HG02623 (cell line): ENCODE results near the gene KERA.

ENCODE experiments used
- ATAC-seq: cut with Tn5 transposase; IDR thresholded peaks from one replicate; pipeline ENCODE4 v1.9.1; 2021; ENCODE audit warnings: moderate library complexity; ENCODE audit not compliant: unreplicated experiment

KERA gene

DNA sequence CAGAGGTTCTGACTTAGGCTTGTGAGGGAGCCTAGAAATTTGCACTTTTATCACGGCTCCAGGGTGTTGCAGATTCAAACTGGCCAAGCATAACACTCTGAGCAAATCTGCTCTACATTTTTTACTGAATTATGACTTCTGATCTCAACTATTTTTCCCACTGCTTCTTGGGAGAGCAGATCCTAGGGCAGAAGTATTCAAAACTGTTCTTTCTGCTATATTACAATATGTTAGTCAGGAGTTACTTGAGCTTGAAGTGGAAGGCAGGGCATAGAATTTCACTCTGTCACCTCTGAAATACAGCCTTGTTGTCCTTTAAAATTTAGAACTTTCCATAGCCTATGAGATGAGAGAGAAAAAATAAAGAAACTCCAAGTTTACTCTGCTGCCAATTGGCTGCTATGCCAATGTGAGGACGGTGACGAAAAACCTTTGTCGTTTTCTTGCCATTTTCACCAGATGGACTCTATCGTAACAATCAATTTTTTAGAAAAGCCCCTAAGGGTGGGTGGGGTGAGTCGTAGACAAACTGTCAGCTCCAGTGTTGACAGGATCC lies 16.4 kb upstream of the KERA start:
- ATAC-seq = no peak

DNA sequence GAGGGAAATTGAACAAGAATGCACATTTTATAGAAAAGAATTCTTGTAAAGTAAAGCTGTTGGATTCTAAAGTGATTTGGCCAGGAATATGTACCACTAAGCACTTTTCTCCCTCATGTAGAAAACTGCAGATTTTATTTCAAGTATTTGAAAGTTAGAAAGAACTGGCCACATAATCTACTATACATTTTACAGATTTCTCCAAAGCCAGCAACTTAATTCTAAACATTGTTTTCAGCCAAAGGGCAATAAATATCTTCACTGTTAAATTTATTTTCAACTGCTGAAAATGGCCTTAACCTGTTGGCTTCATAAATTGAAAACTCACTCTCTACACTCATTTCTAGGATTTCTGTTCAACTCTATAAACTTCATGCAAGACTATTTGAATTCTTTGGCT lies 15.6 kb upstream of the KERA start:
- ATAC-seq = no peak

DNA sequence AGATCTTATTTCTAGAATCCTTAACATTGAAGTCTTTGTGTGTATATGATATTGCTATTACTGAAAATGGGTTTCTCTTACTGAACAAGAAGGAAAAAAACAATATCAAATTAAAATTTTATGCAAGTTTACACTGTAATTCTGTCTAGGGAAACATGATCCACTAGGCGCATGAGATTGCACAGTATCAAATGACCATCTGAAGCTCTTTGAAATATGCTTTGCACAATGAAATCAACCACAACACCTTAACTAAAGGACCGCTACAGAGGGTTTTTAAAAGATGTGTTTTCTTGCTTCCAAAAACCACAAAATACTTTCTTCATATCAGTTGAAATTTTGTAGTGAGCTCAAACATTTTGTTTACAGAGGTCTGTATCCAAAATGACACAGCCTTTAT lies 15.1 kb upstream of the KERA start:
- ATAC-seq = no peak

DNA sequence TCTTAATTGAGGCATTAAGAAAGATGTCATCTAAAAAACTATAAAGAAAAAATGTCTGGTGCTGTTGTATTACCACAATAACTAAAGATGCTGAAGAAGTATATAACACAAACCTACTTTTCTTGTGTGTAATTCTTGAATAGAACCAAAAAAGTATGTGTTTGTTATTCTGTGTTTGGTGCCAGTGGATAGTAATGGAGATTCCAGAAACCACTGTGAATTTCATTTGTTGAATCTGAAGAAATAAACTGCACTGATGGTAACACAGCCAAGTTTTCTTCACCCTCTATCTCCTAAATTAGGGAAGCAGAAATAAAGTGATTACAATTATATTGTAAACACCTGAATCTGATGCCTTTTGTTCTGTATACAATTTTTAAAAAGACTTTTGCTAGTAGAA lies 13.1 kb upstream of the KERA start:
- ATAC-seq = no peak

DNA sequence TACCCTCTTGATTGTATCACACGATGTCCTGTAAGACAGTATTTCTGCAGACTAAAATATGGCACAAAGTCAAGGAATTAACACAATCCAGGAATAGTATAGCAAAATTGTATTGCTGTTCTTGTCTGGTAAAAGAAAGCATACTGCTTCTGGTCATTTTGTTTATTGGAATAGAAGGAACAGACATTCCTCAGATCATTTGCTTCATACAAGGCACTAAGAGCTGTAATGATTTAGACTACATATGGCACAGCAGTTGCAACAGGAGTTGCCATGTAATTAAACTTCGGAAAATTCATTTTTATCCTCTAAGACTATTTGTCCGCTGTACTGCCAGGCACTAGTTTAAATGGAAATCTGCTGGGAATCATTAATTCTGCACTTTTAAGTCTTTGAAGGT lies 7.6 kb upstream of the KERA start:
- ATAC-seq = no peak

DNA sequence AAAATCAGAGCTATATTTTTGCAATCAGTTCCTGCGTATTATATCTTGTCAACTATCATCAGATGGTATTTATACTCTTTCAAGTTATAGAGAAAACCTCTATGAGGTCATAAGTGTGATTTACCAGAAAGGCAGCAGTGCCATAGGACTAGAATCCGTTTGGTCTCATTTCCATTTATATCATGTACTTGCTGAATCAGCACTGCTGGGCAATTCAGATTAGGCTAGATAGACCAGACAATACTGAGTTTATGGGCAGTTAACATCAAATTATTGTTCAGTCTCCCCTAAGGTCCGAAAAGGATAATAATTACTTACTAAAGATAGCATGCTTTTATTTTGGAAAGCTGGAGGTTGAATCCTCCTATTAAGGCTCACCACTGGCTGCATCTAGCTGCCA lies 6.8 kb upstream of the KERA start:
- ATAC-seq = no peak

DNA sequence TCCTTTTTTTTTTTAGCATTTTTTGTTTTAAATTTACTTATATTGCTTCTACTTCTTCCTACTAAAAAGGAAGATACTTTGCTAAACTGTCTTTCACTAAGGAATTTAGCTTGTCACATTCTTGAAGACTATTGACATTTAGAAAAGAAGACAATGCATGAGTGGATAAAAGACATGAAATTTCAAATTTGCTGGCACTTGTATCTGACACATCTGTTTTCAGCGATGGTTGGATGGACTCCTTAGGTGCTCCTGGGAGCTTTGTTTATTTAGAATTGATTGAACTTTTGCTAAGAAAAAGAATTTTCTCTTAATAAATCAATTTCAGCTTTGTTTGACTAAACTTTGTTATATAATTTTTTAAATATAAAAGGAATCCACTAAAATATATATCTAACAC lies 3.3 kb upstream of the KERA start:
- no peak for ATAC-seq

DNA sequence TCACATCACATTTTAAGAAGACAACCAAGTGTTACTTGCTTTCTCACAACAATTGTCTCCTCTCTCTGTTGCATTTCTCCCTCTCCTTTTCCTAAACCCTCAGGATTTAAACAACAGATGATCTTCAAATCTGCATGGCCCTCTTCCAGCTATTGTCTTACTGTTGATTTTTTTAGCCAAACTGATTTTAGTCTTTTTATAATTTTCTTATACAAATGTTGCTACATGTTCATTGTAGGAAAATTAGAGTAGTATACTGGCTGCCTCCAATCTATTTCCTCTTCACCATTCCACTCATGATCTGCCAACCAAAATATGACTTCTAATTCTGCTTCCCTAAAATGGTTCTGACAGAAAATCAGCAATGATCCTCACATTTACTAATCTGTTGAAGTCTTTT lies 1.4 kb upstream of the KERA start:
- ATAC-seq = no peak

DNA sequence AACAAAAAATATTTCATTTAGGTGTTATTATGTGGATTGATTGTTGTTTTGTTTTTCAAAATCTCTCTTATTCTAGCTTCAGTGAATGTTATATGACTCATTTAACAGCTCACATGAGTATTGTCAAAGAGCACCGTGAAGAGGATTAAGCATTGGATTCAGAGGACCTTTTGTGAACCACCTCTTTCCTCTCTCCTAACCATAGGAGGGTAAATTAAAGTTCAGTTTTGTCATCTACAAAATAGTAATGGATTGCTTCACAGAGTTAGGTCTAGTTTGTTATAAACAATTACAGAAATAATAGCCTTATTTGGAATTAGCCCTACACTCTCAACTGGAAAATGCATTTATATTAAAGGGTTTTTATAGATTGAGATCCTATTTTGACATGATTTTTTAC lies 962 bp upstream of the KERA start:
- no peak for ATAC-seq

DNA sequence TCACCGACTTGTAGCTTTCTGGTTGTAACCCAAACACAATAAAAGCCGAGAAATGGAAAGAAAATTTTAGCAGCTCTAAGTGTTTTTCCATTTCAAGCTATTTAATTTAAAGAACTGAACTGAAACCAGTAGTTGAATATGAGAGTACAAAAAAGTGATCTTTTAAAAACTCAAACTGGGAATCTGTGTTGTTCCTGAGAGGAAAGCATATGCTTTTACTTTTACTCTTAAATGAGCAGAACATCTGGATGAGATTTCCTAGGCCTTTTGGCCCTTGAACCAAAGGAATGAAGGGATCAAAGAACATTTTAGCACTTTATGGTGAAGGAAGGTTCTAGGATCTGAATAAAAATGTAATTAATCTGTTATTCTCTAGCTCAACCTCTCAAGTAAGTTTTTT lies 1.3 kb downstream of the KERA start:
- no peak for ATAC-seq

DNA sequence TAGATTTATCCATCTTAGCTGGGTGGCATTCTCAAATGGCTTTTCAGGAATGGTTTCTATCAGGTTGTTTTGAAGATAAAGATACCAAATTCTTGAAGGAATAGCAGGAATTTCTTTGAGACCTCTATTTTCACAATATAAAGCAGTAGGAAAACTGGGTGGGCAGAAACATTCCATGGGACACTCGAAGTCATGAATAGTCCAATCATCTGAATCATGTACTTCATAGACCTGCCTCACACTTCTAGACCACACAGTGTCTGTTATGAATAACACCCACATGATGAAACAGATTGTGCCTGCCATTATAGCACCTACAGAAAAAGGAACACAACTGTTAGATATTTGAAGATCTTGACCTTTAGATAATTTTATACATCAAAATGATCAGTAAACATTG lies 1.8 kb downstream of the KERA start:
- no peak for ATAC-seq

DNA sequence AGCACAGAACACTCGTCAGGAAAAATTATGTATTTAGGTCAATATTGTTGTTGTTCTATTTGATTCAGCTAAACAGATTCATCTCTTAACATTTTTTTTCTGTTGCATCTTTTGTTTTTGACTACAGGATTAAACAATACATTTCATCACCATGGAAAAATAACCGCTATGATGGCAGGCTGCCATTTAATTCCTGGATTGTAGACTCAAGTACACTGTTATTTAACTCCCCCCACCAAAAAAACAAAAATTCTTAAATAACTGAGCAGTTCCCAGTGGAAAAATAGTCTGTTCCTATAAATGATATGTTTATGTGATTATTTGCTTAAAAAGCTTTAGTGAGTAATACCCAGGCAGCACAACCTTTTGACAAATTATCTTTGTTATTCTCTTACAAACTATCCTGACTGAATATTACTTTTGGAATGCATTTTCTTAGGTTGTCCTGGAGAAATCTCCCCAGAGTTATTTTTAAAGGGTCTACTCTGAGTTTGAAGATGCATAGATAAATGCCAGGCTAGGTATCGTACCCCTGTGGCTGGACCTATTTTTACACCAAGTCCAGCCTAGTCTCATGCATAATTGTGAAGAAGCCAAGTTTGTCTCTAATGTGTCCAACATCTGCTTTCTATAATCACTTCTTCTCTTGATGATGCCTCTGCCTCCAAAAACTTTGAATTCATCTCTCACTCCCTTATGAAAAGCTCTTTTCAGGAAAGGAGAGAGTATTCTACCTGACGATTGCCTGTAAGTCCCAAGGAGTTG lies 3.7 kb downstream of the KERA start:
- no peak for ATAC-seq

DNA sequence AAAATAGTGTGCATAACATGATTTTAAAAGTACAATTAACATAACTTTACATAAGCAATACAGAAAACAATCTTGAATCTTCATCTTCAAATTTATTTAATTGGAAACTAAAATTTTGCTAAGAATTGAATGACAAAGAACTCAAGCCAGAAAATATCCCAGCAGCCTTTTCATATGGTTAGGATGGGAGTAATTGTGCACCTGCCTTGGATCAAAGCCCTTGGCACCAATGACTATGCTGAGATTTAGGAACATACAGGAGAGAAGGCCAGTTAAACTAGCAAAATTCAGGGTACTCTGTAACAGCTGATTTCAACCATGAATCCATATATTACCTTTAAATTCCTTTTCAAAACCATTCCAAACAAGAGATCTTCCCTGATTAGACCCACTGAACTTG lies 5.8 kb downstream of the KERA start:
- ATAC-seq = no peak

DNA sequence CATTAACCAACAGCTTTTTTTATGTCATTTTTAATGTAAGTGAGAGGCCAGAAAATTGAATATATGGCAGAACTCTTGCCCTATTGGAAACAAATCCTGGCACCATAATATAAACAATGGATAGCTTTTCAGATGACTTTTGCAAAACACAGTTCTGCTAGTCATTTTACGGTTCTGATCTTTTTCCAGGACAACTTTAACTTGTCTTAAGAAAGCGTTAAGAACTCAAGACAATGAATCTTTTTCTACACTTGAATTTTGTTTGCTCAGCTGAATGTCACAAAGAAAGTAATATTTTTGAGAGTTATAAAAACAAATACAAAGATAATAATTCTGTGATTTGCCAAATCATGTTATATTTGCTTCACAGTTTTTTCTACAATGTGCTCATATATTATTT lies 13.2 kb downstream of the KERA start:
- no peak for ATAC-seq

DNA sequence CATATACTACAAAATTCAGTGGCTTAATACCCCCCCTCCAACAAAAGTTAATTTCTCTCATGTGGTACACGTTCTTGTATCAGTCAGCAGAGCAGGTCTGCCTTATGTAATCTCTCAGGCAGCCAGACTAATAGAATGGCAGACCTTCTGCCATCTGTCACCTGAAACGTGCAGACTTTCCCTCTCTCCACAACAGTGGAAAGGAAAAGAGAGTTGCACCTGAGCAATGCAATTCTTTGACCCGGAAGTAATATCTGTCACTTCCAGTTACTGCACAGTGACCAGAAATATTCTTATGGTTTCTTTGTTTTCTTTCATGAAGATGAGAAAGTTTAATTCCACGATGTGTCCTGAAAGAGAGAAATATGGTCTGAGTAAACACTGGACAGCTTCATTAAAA lies 14.4 kb downstream of the KERA start:
- ATAC-seq = no peak

DNA sequence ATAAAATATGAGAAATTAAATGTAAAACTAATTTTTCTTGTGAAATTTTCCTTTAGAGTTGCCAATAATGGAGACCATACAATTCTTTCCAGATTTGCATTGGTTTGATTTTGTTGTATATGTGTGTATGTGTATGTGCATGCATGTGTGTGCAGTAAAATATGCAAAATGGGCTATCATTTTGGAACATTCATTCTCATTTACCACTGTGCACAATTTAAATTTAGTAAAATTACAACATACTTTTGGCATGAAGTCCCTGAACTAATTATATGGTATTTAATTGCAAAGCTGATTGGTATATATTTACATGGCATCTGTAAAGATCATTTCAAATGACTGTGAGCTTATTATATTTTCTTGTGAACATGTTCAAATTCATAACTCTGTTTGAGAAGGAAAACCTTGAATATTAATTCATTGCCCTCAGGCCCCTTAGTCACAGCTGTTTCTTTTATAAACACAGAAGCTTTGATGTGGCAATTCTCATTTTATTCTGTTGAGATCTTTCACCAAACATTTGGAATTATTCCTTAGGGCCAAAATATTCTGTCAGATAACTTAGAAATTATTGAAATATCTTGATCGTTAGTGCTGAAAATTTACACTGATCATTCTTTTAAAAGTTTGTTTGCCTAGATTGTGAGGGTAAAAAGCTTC lies 17.6 kb downstream of the KERA start:
- no peak for ATAC-seq

DNA sequence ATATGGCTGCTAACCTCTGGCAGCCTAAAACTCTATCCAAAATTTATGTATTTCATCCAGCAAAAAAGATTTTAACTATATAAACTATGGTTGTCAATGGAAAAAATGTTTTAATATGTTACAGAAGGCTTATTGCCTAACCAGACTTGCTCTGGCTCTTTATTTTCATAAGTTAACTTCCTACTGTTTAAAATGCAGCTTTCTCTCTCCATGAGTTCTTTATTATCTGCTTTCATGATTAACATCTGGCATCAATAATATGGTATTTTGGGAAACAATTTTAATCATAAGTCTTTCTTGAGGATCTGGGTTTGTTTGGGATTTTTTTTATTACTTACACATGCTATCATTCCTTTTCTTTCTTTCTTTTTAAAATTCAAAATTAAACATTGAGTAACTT lies 20.5 kb downstream of the KERA start:
- ATAC-seq = no peak

DNA sequence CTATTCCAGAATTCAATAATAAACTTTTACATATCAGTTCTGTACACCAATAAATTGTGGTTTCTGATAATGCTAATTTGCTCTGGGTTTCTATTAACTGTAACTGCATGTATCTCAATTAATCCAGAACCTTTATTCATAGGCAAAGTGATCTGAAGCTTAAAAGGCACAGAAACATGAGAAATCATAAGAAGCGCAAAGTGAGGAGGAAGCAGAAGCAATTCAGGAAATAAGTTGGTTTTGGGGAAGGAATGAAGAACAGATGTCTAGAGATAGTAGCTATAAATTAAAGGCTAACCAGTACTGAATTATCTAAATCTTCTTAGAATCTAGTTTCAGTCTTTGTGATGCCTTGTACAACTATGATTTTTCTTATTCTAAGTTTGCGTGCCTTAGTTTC lies 24.6 kb downstream of the KERA start:
- ATAC-seq = no peak

DNA sequence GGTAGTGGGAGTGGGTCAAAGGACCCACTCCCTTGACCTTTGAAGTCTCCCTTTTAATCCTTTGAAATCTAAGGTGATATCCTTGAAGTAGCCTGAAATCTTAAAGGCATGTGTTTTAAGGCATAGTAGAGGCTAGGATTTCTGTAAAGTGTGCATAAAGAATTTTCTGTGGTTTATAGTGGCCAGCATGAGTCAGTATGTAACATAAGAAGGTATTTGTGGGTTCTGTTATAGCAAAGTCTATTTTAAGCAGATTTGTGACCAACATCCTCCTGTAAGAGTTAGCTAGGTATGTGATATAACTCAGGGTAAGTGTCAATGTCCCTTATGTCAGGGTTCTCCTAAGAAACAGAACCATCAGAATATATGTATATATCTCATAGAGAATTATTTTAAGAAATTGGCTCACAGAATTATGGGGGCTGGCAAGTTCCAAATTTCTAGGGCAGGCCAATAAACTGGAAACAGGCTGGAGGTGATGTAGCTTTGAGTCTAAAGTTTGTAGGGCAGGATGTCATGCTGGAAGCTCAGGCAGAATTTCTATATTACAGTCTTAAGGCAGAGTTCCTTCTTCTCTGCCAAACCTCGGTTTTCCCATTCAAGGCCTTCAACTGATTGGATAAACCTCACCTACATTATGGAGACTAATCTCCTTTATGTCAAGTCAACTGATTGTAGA lies 34.4 kb downstream of the KERA start:
- no peak for ATAC-seq

DNA sequence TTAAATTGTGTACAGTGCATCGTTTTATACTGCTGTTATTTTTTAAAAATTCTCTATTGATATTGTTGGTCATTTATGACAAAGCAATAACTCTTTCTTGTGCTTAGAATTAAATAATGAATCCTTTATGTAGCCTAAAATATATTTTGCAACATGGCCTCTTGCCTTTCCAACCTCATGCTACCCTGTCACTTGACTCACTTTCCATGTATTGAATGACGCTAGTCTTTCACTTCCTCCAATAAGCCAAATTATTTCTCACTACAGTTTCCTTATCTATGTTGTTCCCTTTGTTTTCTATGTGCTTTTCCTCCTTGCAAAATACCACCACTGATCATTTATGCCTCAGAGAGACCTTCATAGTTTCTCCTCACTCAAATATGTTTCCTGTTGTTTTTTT lies 36.7 kb downstream of the KERA start:
- ATAC-seq = no peak

DNA sequence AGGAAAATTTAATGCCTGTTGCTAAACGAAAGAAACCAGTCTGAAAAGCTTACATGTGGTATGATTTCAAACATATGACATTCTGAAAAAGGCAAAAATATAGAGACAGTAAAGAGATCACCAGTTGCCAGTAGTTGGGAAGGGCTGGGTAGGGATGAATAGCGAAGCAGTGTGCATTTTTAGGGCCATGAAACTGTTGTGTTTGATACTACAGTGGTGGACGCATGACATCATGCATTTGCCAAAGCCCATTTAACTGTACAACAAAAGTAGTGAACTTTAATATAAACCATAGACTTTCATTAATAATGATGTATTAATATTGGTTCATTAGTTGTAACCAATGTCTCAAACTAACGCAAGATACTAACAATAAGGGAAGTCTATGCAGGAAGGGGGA lies 38.4 kb downstream of the KERA start:
- no peak for ATAC-seq
